Islet precursor cell (in vitro differentiated cells): ENCODE results near the gene ADIPOQ.
"Not testable (repeated sequence)": the region's sequence is repeated elsewhere in the genome, so short reads cannot be mapped to it uniquely, and the experiment has no call there.

Source experiments
- DNase-seq: peaks from one replicate; pipeline ENCODE4 v3.0.0-alpha.2; 2018

Gene ADIPOQ

GRCh38 chr3:186842426-186843038 lies at the start of gene ADIPOQ:
ADIPOQ (plus strand) TSS chr3:186842710; CDS start chr3:186853059, 10,349 bp downstream.
- DNase-seq: peak; percentile 45

GRCh38 chr3:186798239-186798874 lies 44.2 kb upstream of the ADIPOQ start:
- DNase-seq: no peak

- no peak for DNase-seq
These were observed 42.2 kb upstream of the ADIPOQ start for GRCh38 chr3:186800285-186800684.

GRCh38 chr3:186802701-186803100 lies 39.8 kb upstream of the ADIPOQ start:
- no peak for DNase-seq

- not testable (repeated sequence) for DNase-seq
These were observed 39.1 kb upstream of the ADIPOQ start for GRCh38 chr3:186803447-186803846.

GRCh38 chr3:186806089-186807055 lies 36.1 kb upstream of the ADIPOQ start, which contains the start of gene RFC4:
RFC4 (minus strand) TSS chr3:186806482; CDS start chr3:186804713, 1,769 bp downstream.
- peak; percentile 88 for DNase-seq

GRCh38 chr3:186807231-186807630 lies 35.3 kb upstream of the ADIPOQ start:
- no peak for DNase-seq

GRCh38 chr3:186810336-186810996 lies 32.0 kb upstream of the ADIPOQ start:
- DNase-seq: no peak

- DNase-seq: not testable (repeated sequence)
These were observed 31.2 kb upstream of the ADIPOQ start for GRCh38 chr3:186811313-186811712.

- no peak for DNase-seq
These were observed 28.4 kb upstream of the ADIPOQ start for GRCh38 chr3:186814100-186814499.

GRCh38 chr3:186815435-186815834 lies 27.1 kb upstream of the ADIPOQ start:
- DNase-seq: peak; percentile 61

GRCh38 chr3:186818516-186818915 lies 24.0 kb upstream of the ADIPOQ start:
- DNase-seq: no peak

GRCh38 chr3:186818956-186819355 lies 23.6 kb upstream of the ADIPOQ start:
- DNase-seq: no peak

GRCh38 chr3:186821429-186822387 lies 20.8 kb upstream of the ADIPOQ start:
- no peak for DNase-seq

- DNase-seq: not testable (repeated sequence)
These were observed 20.1 kb upstream of the ADIPOQ start for GRCh38 chr3:186822388-186822759.

GRCh38 chr3:186823386-186823785 lies 19.1 kb upstream of the ADIPOQ start:
- peak; percentile 10 for DNase-seq

GRCh38 chr3:186824430-186825139 lies 17.9 kb upstream of the ADIPOQ start:
- peak; percentile 65 for DNase-seq

GRCh38 chr3:186825294-186825821 lies 17.2 kb upstream of the ADIPOQ start:
- DNase-seq: peak; percentile 94

- DNase-seq: peak; percentile 44
These were observed 16.6 kb upstream of the ADIPOQ start for GRCh38 chr3:186825872-186826409.

GRCh38 chr3:186826410-186826975 lies 16.0 kb upstream of the ADIPOQ start:
- no peak for DNase-seq
